Activated CD8-positive, alpha-beta memory T cell treated with anti-CD3 and anti-CD28 coated beads, Interleukin-2, amount 50 U/mL, for 1 hour (primary cell): ENCODE measurements around the gene DDI2.

Source experiments
- DNase-seq: peaks from one replicate; pipeline ENCODE4 v3.0.0-alpha.2; 2020; ENCODE audit errors: extremely low read depth

DDI2 gene

DNA sequence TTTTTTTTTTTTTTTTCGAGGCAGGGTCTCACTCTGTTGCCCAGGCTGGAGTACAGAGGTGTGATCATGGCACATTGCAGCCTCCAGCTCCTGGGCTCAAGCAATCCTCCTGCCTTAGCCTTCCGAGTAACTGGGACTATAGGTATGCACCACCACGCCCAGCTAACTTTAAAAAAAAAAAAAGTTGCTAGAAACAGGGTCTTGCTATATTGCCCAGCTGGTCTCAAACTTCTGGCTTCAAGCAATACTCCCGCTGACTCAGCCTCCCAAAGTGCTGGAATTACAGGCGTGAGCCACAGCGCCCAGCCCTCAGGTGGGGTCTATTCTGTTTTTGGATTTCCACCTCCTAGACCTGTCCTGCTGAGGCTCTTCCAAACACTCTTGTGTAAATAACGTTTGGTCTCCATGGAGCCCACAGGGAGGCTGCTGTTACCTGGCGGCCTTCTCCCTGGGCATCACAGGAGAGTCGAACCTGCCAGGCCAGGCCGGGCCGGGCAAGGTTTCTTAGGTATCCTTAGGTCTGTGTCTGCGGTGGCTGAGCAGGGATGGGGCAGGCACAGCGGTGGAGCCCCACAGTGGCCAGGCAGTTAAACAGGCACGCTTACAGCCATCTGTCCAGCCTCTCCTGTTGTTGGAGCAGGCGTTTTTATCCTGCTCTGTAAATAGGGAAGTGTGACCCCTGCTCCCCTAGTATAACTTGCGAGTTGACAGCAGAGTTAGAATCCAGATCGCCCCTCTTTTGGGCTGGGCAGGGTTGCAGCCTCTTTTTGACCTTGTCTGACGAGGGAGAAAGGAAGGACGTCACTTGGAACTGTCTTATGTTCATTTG is 85.7 kb downstream of the DDI2 start:
- DNase-seq, result no peak

DNA sequence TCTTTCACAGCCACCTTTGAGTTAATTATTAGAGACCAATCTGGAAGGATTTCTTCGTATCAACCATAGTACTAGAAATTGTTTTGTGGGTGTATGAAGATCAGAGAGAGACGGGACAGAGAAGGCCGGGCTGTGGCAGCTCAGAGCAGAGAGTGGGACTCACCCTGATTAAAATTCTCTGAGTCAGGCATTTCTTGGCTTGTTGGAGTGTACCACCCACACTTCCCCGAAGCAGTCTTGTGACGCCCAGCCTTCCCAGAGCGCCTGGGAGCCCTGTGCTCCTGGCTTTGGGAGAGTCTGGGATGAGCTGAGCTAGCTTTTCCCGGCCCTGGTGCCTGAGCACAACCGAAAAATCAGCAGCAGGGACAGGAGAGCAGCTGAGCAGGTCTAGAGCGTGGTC is 86.3 kb downstream of the DDI2 start:
- no peak for DNase-seq

GRCh38 chr1:15704526-15705183 is 87.4 kb downstream of the DDI2 start:
- no peak for DNase-seq

- no peak for DNase-seq
Measured at GRCh38 chr1:15705184-15705566, 87.9 kb downstream of the DDI2 start.

- no peak for DNase-seq
Measured at GRCh38 chr1:15706751-15707150, 89.5 kb downstream of the DDI2 start.

- DNase-seq, result no peak
Measured at GRCh38 chr1:15707239-15707925, 90.1 kb downstream of the DDI2 start.

DNA sequence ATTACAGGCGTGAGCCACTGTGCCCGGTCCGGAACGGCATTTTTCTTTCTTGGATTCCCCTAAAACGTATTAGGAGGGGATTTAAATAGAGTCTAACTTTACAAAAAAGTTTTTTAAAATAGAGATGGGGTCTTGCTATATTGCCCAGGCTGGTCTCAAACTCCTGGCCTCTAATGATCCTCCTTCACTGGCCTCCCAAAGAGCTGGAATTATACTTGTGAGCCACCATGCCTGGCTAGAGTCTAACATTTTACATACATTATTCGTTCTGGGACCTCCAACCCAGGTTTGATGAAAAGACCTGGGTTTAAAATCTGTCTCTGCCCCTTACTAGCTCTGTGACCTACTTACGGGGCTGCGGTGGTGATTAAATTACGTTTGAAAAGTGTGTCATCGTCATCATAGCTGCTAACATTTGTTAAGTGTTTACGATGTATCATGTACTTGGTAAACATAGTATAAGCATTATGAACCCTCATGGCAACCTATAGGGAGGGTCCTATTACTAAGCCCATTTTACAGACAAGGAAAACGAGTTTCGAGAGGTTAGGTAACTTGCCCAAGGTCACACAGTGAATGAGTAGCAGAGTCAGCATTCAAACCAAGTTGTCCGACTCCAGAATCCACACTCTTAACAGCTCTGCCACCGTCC is 91.4 kb downstream of the DDI2 start:
- DNase-seq, result no peak

GRCh38 chr1:15709226-15709625 is 92.0 kb downstream of the DDI2 start:
- DNase-seq, result no peak

GRCh38 chr1:15712168-15712567 is 94.9 kb downstream of the DDI2 start:
- no peak for DNase-seq

DNA sequence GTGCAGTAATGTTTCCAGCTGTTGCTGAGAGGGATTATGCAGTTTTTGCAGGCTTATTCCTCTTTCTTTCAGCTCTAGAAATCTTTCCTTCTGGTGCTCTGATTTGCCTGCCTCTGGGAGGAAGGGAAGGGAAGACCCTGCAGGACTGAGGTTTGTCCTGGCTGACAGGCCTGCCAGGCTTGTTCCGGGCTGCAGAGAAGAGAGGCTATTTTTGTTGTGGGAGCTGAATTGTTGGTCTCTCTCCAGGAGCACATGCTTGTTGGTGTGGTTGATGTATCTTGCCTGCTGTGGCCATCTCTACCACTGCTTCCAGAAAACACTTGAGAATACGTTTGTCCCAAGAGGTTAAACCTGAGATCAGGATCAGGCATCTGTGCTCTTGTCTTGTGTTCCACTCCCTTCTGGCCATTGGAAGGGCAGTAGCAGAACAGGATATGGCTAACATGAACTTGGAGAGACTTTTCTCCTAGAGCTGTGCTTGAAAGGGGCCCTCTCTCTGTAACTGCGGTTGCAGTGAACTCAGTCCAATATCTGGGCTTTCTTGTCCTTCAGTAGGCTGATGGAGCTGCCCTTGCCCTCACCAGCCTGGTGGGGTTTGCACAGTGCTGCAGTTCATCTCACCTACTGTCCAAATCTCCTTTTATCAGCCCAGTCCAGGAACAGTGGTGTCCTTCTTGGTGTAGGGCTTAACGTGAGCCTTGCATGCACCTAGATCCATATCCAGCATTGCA is 97.3 kb downstream of the DDI2 start:
- DNase-seq, result no peak

DNA sequence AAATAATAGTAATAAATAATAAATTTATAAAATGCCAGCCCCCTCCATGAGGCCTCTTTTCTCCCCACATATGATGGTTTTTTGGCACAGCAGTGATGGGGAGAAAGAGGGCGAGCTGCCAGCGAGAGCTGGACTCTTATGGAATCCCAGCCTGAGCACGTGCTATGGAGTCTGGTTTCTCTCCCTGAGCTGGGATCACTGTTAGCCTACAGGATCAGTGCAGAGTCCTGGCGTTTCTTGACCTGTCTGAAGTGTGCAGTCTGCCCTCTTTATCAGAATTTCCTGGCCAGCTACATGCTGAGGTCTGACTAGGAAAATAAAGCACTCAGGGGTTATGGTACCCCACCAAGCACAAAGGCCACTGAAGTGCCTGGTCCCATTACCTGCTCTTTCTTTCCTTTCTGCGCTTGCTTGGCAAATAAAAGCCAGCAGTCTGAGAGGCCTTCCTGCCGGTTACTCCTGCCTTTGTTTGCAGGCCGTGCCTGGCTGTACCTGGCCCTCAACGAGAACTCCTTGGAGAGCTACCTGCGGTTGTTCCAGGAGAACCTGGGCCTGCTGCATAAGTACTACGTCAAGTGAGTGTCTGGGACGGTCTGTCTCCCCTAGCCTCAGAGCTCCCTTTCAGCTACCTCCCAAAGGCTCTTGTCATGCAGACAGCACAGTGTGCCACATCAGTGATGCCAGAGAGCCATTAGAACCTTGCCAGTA is 100.3 kb downstream of the DDI2 start:
- DNase-seq, result no peak

- DNase-seq, result no peak
Measured at GRCh38 chr1:15718199-15718601, 100.9 kb downstream of the DDI2 start.
